Endodermal cell (in vitro differentiated cells): ENCODE measurements around the gene BSG. TPM values are rescaled to one million over a fixed set of nuclear protein-coding genes. Genes with fewer than 3 reads are reported as not detected.
"Not testable (repeated sequence)": the region's sequence is repeated elsewhere in the genome, so short reads cannot be mapped to it uniquely, and the experiment has no call there.

ENCODE experiments used
- DNase-seq: peaks from one replicate; pipeline ENCODE4 v3.0.0-alpha.2; 2017
- H3K27ac ChIP-seq: 2 replicates; pipeline ENCODE4 v1.5.1; 2013; ENCODE audit warnings: mild to moderate bottlenecking, low read depth, low read length, moderate library complexity
- H3K27me3 ChIP-seq: 2 replicates; pipeline ENCODE4 v1.6.1; 2013; ENCODE audit warnings: mild to moderate bottlenecking, low read length, moderate library complexity; ENCODE audit not compliant: insufficient read depth, control insufficient read depth, poor library complexity, severe bottlenecking
- H3K36me3 ChIP-seq: 2 replicates; pipeline ENCODE4 v1.7.0; 2013; ENCODE audit warnings: mild to moderate bottlenecking, low read length, moderate library complexity; ENCODE audit not compliant: control insufficient read depth, insufficient read depth
- H3K4me1 ChIP-seq: one replicate; pipeline ENCODE4 v1.7.0; 2013; ENCODE audit warnings: low read length; ENCODE audit not compliant: control insufficient read depth, insufficient read depth
- H3K4me3 ChIP-seq: 2 replicates; pipeline ENCODE4 v1.5.1; 2013; ENCODE audit warnings: mild to moderate bottlenecking, low read length, moderate library complexity
- H3K9ac ChIP-seq: 2 replicates; pipeline ENCODE4 v1.6.1; 2013; ENCODE audit warnings: mild to moderate bottlenecking, low read length, moderate library complexity; ENCODE audit not compliant: poor library complexity, severe bottlenecking; ENCODE audit errors: extremely low read depth
- H3K9me3 ChIP-seq: 2 replicates; pipeline ENCODE4 v1.6.1; 2013; ENCODE audit warnings: mild to moderate bottlenecking, low read length, moderate library complexity; ENCODE audit not compliant: control insufficient read depth
- H3K27ac Mint-ChIP-seq: 2 replicates; pipeline ENCODE4 v1.8.0; 2020; ENCODE audit warnings: mixed read lengths
- H3K27me3 Mint-ChIP-seq: 2 replicates; pipeline ENCODE4 v1.8.0; 2021; ENCODE audit warnings: mild to moderate bottlenecking, mixed read lengths; ENCODE audit not compliant: insufficient read depth
- H3K36me3 Mint-ChIP-seq: 2 replicates; pipeline ENCODE4 v1.8.0; 2020; ENCODE audit warnings: low read depth, mixed read lengths
- H3K4me1 Mint-ChIP-seq: 2 replicates; pipeline ENCODE4 v1.8.0; 2020; ENCODE audit warnings: mixed read lengths
- H3K4me3 Mint-ChIP-seq: 2 replicates; pipeline ENCODE4 v1.8.0; 2020; ENCODE audit warnings: mild to moderate bottlenecking, moderate library complexity, mixed read lengths
- H3K9me3 Mint-ChIP-seq: 2 replicates; pipeline ENCODE4 v1.8.0; 2020; ENCODE audit warnings: mild to moderate bottlenecking, mixed read lengths
- CTCF ChIP-seq: fragments of 200-600 bp; sonication (generic); conservative IDR thresholded peaks from 2 replicates; pipeline ENCODE4 v1.5.0; 2021; ENCODE audit warnings: antibody characterized with exemption, mild to moderate bottlenecking
- WGBS, 2 experiments: methylation state at CpG; one replicate each; pipeline versions ENCODE4 v1.1.5 to v1.1.7; 2013; ENCODE audit warnings: missing lambda C conversion rate in 2 of 2, mixed read lengths in 1 of 2; ENCODE audit not compliant: insufficient coverage in 1 of 2, insufficient read length in 1 of 2; 5-methylcytosine and 5-hydroxymethylcytosine counted together
- total RNA-seq, 2 donors: library from RNA; stranded (reverse); fragmentation: NEBNext Ultra II Directional in 1 of 2; extraction: Animal tissue kit (Norgen Biotek cat#: 25700) in 1 of 2; gene quantifications; 2 replicates in 1 of 2; 3 replicates in 1 of 2; pipeline ENCODE4 v1.2.1, GENCODE V29; 2021

Gene BSG
- total RNA-seq, 2 donors from 2014 or later: 808 to 833 TPM

DNA sequence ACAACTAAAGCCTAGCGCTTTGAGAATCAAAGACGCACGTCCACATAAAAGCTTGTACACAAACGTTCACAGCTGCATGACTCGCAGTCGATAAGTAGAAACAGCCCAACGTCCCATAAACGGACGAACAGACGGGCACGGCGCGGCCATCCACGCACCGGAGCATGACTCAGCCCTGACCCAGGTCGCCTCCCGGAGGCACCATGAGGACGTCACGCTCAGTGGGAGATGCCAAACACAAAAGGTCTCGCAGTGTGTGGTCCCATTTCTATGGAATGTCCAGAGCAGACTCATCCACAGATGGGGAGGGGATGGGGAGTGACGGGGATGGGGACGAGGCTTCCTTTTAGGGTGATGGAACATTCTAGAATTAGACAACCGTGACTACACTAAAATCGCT, 51.6 kb downstream of the BSG start:
- Histone ChIP-seq H3K27ac (no peak overlapping the region), H3K4me3 (no peak overlapping the region), H3K27me3 (no peaks in the 10 kb centered on the region), H3K9ac (no peak overlapping the region), H3K4me1 (no peaks in the 10 kb centered on the region), H3K9me3 (no peaks in the 10 kb centered on the region), H3K36me3 (peaks cover 24% of the 10 kb centered on the region)
- Mint-ChIP-seq H3K36me3 (peaks cover 44% of the 10 kb centered on the region), H3K4me3 (no peak overlapping the region), H3K9me3 (no peaks in the 10 kb centered on the region), H3K4me1 (no peaks in the 10 kb centered on the region), H3K27ac (peak overlapping the region; percentile 17), H3K27me3 (no peaks in the 10 kb centered on the region)
- DNase-seq: no peak
- WGBS, 2 experiments: 79 to 92% methylated on average over 23 to 24 of the region's 24 CpGs
- no peak for TF ChIP-seq CTCF

GRCh38 chr19:624433-625109, 52.2 kb downstream of the BSG start:
- TF ChIP-seq CTCF: no peak
- no peaks in the 10 kb centered on the region for H3K9me3 ChIP-seq
- H3K4me1 ChIP-seq: no peaks in the 10 kb centered on the region
- H3K27ac Mint-ChIP-seq: no peak overlapping the region
- DNase-seq: no peak
- H3K9me3 Mint-ChIP-seq: no peaks in the 10 kb centered on the region
- no peaks in the 10 kb centered on the region for H3K27me3 Mint-ChIP-seq
- H3K36me3 ChIP-seq: peaks cover 29% of the 10 kb centered on the region
- peaks cover 48% of the 10 kb centered on the region for H3K36me3 Mint-ChIP-seq
- H3K9ac ChIP-seq: no peak overlapping the region
- H3K4me1 Mint-ChIP-seq: no peaks in the 10 kb centered on the region
- H3K27me3 ChIP-seq: no peaks in the 10 kb centered on the region
- no peak overlapping the region for H3K27ac ChIP-seq
- H3K4me3 Mint-ChIP-seq: no peak overlapping the region
- no peak overlapping the region for H3K4me3 ChIP-seq
- 92 to 98% methylated on average over 13 to 24 of the region's 24 CpGs for WGBS, 2 experiments

- Histone ChIP-seq H3K9me3 (no peaks in the 10 kb centered on the region), H3K36me3 (peaks cover 33% of the 10 kb centered on the region), H3K4me1 (no peaks in the 10 kb centered on the region), H3K27me3 (no peaks in the 10 kb centered on the region), H3K4me3 (no peak overlapping the region), H3K27ac (no peak overlapping the region), H3K9ac (no peak overlapping the region)
- H3K27ac Mint-ChIP-seq: no peak overlapping the region
- no peak overlapping the region for H3K4me3 Mint-ChIP-seq
- no peak for DNase-seq
- peaks cover 48% of the 10 kb centered on the region for H3K36me3 Mint-ChIP-seq
- no peaks in the 10 kb centered on the region for H3K4me1 Mint-ChIP-seq
- H3K27me3 Mint-ChIP-seq: no peaks in the 10 kb centered on the region
- H3K9me3 Mint-ChIP-seq: no peaks in the 10 kb centered on the region
- WGBS, 2 experiments: 95 to 100% methylated on average over 4 to 5 of the region's 5 CpGs
- no peak for TF ChIP-seq CTCF
These were observed 52.9 kb downstream of the BSG start for GRCh38 chr19:625257-625656.

DNA sequence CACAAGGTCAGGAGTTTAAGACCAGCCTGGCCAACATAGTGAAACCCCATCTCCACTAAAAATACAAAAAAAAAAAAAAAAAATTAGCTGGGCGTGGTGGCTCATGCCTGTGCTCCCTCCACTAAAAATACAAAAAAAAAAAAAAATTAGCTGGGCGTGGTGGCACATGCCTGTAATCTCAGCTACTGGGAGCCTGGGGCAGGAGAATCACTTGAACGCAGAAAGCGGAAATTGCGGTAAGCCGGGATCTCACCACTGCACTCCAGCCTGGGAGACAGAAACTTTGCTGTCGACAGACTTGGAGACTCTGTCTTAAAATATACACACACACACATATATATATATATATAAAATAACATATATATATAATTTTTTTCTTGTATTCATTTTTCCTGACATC, 54.2 kb downstream of the BSG start:
- H3K9ac ChIP-seq, H3K9me3 Mint-ChIP-seq, H3K27me3 ChIP-seq, H3K4me1 Mint-ChIP-seq, H3K27ac ChIP-seq, H3K4me1 ChIP-seq, DNase-seq, H3K4me3 Mint-ChIP-seq, H3K27ac Mint-ChIP-seq, H3K27me3 Mint-ChIP-seq, H3K9me3 ChIP-seq, H3K4me3 ChIP-seq: not testable (repeated sequence)
- H3K36me3 ChIP-seq: peaks cover 38% of the 10 kb centered on the region
- H3K36me3 Mint-ChIP-seq: peaks cover 54% of the 10 kb centered on the region
- WGBS, 2 experiments: 91 to 100% methylated on average over 2 to 6 of the region's 7 CpGs
